Breast epithelium (tissue), 4 donors: Measurements from ENCODE around the gene NRXN3. TPM values are rescaled to one million over a fixed set of nuclear protein-coding genes. Genes with fewer than 3 reads are reported as not detected.
"Not testable (repeated sequence)": the region's sequence is repeated elsewhere in the genome, so short reads cannot be mapped to it uniquely, and the experiment has no call there.

Experiments used
- DNase-seq, 2 donors: peaks; one replicate each; pipeline ENCODE4 v3.0.0-alpha.2; 2019; ENCODE audit warnings: low spot score in 2 of 2
- H3K27ac ChIP-seq, 2 donors: fragments of 200-600 bp; sonication (generic) in 1 of 2; one replicate each; pipeline ENCODE4 v1.5.1; 2016 to 2019; ENCODE audit warnings: mild to moderate bottlenecking in 1 of 2
- H3K27me3 ChIP-seq, 2 donors: fragments of 200-600 bp; sonication (generic) in 1 of 2; one replicate each; pipeline versions ENCODE4 v1.5.1 to v1.6.0; 2017 to 2019; ENCODE audit warnings: control low read depth in 1 of 2, mild to moderate bottlenecking in 1 of 2
- H3K36me3 ChIP-seq: fragments of 200-600 bp; one replicate; pipeline ENCODE4 v1.5.1; 2019
- H3K4me1 ChIP-seq, 2 donors: fragments of 200-600 bp; sonication (generic); one replicate each; pipeline ENCODE4 v1.5.1; 2016 to 2019; ENCODE audit warnings: control low read depth in 1 of 2
- H3K4me3 ChIP-seq, 3 donors: fragments of 200-600 bp; sonication (generic); 1 replicate in 2 of 3; 2 replicates in 1 of 3; pipeline ENCODE4 v1.5.1; 2016 to 2019; ENCODE audit warnings: mild to moderate bottlenecking in 3 of 3, moderate library complexity in 2 of 3
- H3K9me3 ChIP-seq, 2 donors: fragments of 200-600 bp; sonication (generic) in 1 of 2; one replicate each; pipeline ENCODE4 v1.5.1; 2016 to 2019; ENCODE audit warnings: control low read depth in 1 of 2
- POLR2A ChIP-seq: fragments of 450-650 bp; IDR thresholded peaks from one replicate; pipeline ENCODE4 v1.6.1; 2016; ENCODE audit warnings: antibody characterized with exemption, mild to moderate bottlenecking, moderate library complexity
- POLR2AphosphoS5 ChIP-seq, 3 donors: sonication (generic); formaldehyde crosslinking; IDR thresholded peaks; one replicate each; pipeline ENCODE4 v1.6.1; 2017; ENCODE audit warnings: antibody characterized with exemption in 3 of 3
- intact Hi-C: fragments of 100-400 bp; cut with DNase I; formaldehyde crosslinking; loops from one replicate; pipeline ENCODE4 v1.15.1; 2023; ENCODE audit warnings: low total_unique reads
- total RNA-seq, 3 donors: library from RNA; depleted of rRNA; stranded (reverse); fragments of >200 nt; gene quantifications; one replicate each; pipeline ENCODE4 v1.1.0, GENCODE V29; 2016
- TF ChIP-seq, protein P1 (sequence below), 3 donors: fragments of 450-650 bp; IDR thresholded peaks; one replicate each; pipeline ENCODE4 v1.5.1; 2016 to 2017; ENCODE audit warnings: antibody characterized with exemption in 3 of 3, mild to moderate bottlenecking in 3 of 3, moderate library complexity in 3 of 3

NRXN3 gene
- total RNA-seq, 3 donors from 2014 or later: 2.9 to 3.6 (median 3.5) TPM

DNA sequence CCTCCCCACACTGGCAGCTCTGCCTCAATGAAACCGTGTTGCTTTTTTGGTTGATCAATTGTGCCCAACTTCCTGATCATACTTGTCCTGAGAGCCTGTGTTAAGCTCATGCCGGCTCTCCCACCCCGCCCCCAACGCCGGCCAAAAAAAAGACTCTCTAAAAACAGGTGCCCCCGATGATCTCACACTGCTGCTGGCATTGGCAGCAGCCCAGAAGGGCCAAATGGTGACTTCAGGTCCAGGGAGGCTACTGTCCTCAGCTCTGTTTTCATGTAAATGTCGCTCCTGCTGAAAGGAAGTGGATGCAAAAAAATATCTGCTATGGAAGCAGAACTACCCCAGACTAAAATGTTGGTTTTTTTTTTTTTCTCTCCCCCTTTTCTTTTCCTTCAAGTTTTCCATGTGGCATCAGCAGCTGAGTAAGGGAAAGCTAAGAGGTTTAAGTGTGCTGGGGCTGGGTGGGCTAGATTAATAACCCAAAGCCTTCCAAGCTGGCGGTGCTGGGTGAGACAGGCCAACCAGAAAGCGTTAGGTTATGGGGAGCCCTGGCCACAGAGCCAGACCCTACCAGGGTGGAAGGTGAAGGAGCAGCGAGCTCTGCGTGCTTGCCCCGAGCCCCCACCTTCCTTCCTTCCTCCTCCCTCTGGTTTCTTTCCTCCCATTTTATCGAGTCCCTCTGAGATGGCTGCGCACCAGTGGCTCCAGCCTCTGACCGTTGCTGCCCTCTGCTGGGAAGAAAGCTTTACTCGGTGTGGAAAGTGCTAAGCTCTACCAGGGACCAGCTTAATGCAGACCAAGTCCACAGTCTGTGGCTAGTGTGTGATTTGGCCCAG, 396.1 kb downstream of the NRXN3 start:
- no peaks in the 10 kb centered on the region for H3K36me3 ChIP-seq
- no peak overlapping the region for H3K27ac ChIP-seq
- peak overlapping the region; percentile 13 to 55 (median 24) for H3K4me3 ChIP-seq
- TF ChIP-seq POLR2AphosphoS5 (IDR thresholded peaks at IDR 0.05) (no peak), POLR2A (no peak)
- TF ChIP-seq, protein P1, sequence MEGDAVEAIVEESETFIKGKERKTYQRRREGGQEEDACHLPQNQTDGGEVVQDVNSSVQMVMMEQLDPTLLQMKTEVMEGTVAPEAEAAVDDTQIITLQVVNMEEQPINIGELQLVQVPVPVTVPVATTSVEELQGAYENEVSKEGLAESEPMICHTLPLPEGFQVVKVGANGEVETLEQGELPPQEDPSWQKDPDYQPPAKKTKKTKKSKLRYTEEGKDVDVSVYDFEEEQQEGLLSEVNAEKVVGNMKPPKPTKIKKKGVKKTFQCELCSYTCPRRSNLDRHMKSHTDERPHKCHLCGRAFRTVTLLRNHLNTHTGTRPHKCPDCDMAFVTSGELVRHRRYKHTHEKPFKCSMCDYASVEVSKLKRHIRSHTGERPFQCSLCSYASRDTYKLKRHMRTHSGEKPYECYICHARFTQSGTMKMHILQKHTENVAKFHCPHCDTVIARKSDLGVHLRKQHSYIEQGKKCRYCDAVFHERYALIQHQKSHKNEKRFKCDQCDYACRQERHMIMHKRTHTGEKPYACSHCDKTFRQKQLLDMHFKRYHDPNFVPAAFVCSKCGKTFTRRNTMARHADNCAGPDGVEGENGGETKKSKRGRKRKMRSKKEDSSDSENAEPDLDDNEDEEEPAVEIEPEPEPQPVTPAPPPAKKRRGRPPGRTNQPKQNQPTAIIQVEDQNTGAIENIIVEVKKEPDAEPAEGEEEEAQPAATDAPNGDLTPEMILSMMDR (IDR thresholded peaks at IDR 0.05): peak in 2 of 3 donors; percentile 40 to 47
- H3K27me3 ChIP-seq: no peaks in the 10 kb centered on the region
- peak; percentile 35 to 66 for DNase-seq
- intact Hi-C loops: no loop called here
- H3K9me3 ChIP-seq: no peaks in the 10 kb centered on the region
- H3K4me1 ChIP-seq: no peaks in the 10 kb centered on the region

DNA sequence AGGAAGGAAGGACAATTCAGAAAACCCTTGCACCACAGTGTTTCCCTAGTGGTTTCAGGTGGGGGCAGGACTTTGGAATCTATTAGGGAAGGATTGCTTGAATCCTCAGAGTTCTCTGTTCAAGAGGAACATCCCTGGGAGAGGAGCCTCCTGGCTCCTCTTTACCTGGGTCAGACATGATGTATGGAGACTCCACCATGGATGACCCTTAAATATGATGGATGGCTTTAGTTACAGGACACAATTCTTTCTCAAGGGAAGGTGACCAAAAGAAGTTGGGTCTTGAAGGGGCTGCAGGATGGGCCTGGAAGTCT, 396.6 kb downstream of the NRXN3 start:
- TF ChIP-seq POLR2AphosphoS5 (IDR thresholded peaks at IDR 0.05) (no peak), POLR2A (no peak)
- TF ChIP-seq, protein P1 (IDR thresholded peaks at IDR 0.05): no peak
- DNase-seq: no peak
- no peaks in the 10 kb centered on the region for H3K27me3 ChIP-seq
- no peaks in the 10 kb centered on the region for H3K9me3 ChIP-seq
- H3K27ac ChIP-seq: no peak overlapping the region
- no peak overlapping the region for H3K4me3 ChIP-seq
- H3K4me1 ChIP-seq: no peaks in the 10 kb centered on the region
- intact Hi-C loops: no loop called here
- H3K36me3 ChIP-seq: no peaks in the 10 kb centered on the region

DNA sequence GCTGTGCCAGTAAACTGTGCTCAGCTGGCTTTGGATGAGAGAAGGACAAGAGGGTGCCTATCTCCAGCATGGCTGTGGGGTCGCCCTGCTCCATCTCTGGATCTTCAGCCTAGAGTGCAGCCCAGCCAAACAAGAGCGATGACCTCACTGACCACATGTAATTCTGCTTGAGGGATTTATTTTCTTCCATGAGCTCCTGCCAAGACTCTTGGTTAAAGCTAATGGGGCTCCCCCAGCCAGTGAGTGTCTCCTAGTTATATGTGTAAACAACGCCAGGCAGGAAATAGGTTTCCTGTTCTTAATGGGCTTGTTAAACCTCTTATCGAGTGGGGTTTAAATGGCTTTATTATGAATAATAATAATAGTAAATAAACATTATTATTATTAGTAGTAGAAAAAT, 397.2 kb downstream of the NRXN3 start:
- DNase-seq: no peak
- TF ChIP-seq POLR2AphosphoS5 (IDR thresholded peaks at IDR 0.05) (no peak), POLR2A (no peak)
- TF ChIP-seq, protein P1 (IDR thresholded peaks at IDR 0.05): no peak
- Histone ChIP-seq H3K36me3 (no peaks in the 10 kb centered on the region), H3K4me1 (no peaks in the 10 kb centered on the region), H3K4me3 (no peak overlapping the region), H3K27me3 (no peaks in the 10 kb centered on the region), H3K9me3 (no peaks in the 10 kb centered on the region), H3K27ac (no peak overlapping the region)
- intact Hi-C loops: no loop called here

DNA sequence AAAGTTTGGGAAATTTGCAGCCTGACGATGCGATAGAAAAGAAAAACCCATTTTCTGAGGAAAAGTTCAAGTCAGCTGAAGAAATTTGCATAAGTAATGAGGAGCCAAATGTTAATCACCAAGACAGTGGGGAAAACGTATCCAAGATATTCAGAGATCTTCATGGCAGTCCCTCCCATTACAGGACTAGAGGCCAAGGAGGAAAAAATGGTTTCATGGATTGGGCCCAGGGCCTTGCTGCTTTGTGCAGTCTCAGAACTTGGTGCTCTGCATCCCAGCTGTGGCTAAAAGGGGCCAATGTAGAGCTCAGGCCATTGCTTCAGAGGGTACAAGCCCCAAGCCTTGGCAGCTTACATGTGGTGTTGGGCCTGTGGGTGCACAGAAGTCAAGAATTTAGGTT, 403.6 kb downstream of the NRXN3 start:
- H3K36me3 ChIP-seq, intact Hi-C loops, H3K4me3 ChIP-seq, H3K27me3 ChIP-seq, DNase-seq, H3K4me1 ChIP-seq, H3K27ac ChIP-seq: not testable (repeated sequence)
- H3K9me3 ChIP-seq: peaks cover 7 to 20% of the 10 kb centered on the region in 2 donors

DNA sequence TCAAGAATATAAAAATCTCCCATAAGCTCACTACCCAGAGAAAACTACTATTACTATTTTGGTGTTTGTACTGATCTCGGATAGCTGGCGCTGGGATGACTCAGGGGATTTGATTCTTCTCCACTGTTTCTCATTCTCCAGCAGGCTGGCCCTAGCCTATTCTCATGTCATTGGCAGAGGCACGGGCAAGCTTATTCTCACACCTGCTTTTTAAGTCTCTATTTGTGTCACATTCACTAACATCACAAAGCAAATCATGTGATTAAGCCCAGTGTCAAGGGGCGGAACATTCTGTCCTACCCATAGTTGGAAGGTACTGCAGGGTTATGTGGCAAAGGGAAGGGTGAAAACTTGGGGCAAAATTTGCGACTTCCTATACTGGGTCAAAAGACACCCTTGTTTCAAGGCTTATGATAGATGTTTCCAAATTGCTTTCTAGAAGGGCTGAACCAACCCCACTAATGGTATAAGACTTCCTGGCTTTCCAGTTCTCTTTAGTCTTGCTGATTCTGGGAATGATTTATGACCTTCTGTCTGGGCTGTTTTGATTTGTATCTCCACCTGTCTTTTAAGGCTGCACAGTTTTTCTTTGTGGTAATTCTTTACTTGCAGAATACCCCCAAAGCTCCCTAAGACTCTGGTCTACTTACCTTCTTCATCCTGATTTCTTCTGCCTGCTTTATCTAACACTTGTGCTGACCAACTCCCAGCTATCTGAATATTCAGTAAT, 406.4 kb downstream of the NRXN3 start:
- H3K4me1 ChIP-seq: no peaks in the 10 kb centered on the region
- no peaks in the 10 kb centered on the region for H3K27me3 ChIP-seq
- DNase-seq: no peak
- TF ChIP-seq, protein P1 (IDR thresholded peaks at IDR 0.05): no peak
- TF ChIP-seq POLR2AphosphoS5 (IDR thresholded peaks at IDR 0.05) (no peak), POLR2A (no peak)
- no peak overlapping the region for H3K4me3 ChIP-seq
- peaks cover 7 to 20% of the 10 kb centered on the region in 2 donors for H3K9me3 ChIP-seq
- no peak overlapping the region for H3K27ac ChIP-seq
- no peaks in the 10 kb centered on the region for H3K36me3 ChIP-seq
- intact Hi-C loops: no loop called here
